ENCODE data around the gene AKR1B15.

The AKR1B15 gene

DNA sequence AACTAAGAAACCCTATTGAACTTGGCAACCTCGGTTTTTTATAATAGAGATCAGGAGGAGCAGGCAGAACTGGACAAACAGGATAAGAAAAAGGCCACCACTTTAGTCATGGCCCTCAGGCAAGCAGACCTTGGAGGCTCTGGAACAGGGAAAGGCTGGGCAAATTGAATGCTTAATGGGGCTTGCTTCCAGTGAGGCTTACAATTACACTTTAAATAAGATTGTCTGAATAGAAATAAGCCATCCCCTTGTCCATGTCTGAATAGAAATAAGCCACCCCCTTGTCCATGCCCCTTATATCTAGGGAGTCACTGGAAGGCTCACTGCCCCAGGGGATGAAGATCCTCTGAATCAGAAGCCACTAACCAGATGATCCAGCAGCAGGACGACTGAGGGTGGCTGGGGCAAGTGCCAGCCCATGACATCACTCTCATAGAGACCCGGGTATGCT is 40.6 kb downstream of the AKR1B15 start:
- H3K27ac ChIP-seq = peak overlapping the region; percentile 55

DNA sequence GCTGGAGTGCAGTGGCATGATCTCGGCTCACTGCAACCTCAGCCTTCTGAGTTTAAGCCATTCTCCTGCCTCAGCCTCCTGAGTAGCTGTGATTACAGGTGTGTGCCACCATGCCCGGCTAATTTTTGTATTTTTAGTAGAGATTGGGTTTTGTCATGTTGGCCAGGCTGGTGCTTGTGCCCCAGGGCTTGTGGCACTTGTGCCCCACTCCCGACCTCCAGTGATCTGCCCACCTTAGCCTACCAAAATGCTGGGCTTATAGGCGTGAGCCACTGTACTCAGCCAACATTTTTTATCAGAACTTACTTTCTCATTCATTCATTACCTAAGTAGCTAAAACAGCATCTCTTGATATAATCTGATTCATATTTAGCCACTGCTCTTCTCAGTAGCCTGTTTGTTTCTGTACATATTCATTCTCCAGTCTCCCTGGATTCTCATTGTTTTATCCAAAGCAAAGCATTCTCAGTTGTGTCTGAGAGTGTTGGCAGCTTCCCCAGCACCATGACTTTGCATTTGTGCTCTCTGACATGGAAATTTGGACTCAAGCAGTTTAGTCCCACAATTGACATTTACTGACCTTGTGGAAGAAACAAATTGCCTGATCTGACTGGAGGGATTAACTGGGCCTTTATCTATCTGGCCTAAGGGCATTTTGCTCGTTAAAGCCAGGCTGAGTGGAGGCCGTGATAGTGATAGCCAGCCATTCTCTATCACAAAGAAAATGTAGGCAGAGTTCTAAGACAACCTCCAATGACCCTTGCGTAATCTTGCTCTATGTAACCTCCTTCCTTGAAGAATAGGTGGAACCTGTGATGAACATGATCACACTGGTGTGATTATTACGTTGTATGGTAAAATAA is 44.9 kb downstream of the AKR1B15 start:
- no peak for TF ChIP-seq ZFX (IDR thresholded peaks at IDR 0.05)
- H3K27ac ChIP-seq = peak overlapping the region; percentile 37

More for the DNA sequence above, 40.6 kb downstream of the AKR1B15 start:
- no peak for TF ChIP-seq ZFX (IDR thresholded peaks at IDR 0.05)
- TF ChIP-seq, protein P1, sequence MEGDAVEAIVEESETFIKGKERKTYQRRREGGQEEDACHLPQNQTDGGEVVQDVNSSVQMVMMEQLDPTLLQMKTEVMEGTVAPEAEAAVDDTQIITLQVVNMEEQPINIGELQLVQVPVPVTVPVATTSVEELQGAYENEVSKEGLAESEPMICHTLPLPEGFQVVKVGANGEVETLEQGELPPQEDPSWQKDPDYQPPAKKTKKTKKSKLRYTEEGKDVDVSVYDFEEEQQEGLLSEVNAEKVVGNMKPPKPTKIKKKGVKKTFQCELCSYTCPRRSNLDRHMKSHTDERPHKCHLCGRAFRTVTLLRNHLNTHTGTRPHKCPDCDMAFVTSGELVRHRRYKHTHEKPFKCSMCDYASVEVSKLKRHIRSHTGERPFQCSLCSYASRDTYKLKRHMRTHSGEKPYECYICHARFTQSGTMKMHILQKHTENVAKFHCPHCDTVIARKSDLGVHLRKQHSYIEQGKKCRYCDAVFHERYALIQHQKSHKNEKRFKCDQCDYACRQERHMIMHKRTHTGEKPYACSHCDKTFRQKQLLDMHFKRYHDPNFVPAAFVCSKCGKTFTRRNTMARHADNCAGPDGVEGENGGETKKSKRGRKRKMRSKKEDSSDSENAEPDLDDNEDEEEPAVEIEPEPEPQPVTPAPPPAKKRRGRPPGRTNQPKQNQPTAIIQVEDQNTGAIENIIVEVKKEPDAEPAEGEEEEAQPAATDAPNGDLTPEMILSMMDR (conservative IDR thresholded peaks at IDR 0.05) = no peak

DNA sequence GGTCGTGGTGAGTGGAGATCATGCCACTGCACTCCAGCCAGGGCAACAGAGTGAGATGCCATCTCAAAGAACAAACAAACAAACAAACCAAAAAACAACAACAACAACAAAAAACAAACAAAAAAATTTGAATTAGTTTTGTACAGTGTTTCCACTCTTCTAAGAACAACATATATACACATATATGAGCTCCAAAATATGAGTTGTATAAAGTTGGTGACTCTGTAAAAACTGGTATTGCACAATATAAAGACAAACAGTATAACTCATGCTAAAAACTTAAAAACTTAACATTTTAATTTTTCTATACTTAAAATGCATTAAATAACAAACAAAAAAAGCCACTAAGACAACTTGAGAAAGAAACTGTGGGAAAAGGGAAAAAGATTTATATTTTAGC is 46.0 kb downstream of the AKR1B15 start:
- H3K27ac ChIP-seq = peak overlapping the region; percentile 32; the same call in 1 of the 2 replicates
- no peak for TF ChIP-seq ZFX (IDR thresholded peaks at IDR 0.05)
- TF ChIP-seq, protein P1 (conservative IDR thresholded peaks at IDR 0.05) = no peak

DNA sequence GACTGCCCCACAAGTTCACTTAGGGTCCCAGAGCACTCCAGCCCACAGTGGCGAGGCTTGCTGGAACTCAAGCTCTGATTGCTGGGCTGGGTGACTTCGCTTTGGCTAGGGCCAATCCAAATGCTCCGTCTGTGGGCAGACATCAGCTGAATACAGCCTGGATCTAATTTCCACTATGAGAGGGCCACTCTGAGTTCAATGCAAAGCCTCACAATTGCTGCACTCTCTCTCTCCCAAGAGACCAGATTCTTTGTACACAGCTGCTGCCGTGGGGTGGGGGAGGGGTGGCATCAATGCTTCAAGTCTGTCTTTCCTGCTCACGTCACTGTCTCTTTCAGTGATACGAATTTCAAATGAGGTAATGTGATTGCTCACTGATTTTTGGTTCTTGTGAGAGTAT is 50.5 kb downstream of the AKR1B15 start:
- H3K27ac ChIP-seq = no peak overlapping the region
- TF ChIP-seq ZFX (IDR thresholded peaks at IDR 0.05) = no peak
- TF ChIP-seq, protein P1 (conservative IDR thresholded peaks at IDR 0.05) = no peak

DNA sequence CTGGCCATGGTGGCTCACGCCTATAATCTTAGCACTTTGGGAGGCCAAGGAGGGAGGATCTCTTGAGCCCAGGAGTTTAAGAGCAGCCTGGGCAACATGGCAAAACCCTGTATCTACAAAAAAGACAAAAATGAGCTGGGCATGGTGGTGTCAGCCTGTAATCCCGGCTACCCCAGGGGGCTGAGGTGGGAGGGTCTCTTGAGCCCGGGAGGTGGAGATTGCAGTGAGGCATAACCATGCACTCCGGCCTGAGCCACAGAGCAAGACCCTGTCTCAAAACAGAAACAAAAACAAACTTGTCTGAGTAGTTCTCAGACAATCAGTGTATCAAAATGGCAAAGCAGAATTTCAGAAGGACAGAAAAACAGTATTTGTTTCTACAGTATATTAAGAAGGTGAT is 52.5 kb downstream of the AKR1B15 start:
- no peak overlapping the region for H3K27ac ChIP-seq
- no peak for TF ChIP-seq ZFX (IDR thresholded peaks at IDR 0.05)
- TF ChIP-seq, protein P1 (conservative IDR thresholded peaks at IDR 0.05) = no peak

DNA sequence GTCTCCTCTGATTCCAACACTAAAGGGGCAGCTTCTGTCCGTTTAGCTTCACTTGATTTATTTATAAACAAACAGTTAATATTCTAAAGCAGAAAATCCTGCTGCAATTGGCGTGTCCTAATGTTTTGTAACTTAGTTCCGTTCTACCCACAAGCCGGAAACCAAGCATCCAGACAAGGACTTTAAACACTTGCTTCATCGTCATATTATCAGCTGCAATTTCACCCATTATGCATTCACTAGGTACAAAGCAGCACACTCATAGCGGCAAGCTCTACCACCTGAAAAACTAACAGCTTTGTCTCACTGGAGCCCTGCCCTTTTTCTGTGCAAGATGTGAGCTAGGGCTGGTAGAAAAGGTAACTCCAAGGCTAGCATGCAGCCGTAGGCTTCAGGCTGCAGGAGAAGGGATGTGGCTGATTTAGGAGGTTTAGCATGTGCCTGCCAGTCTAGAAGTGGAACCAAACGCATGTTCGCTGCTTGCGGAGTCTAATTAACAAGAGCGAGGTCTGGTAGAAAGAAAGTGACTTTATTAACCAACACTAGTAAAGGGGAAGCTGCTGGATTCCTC is 54.1 kb downstream of the AKR1B15 start:
- TF ChIP-seq, protein P1 (conservative IDR thresholded peaks at IDR 0.05) = no peak
- no peak for TF ChIP-seq ZFX (IDR thresholded peaks at IDR 0.05)
- H3K27ac ChIP-seq = no peak overlapping the region

DNA sequence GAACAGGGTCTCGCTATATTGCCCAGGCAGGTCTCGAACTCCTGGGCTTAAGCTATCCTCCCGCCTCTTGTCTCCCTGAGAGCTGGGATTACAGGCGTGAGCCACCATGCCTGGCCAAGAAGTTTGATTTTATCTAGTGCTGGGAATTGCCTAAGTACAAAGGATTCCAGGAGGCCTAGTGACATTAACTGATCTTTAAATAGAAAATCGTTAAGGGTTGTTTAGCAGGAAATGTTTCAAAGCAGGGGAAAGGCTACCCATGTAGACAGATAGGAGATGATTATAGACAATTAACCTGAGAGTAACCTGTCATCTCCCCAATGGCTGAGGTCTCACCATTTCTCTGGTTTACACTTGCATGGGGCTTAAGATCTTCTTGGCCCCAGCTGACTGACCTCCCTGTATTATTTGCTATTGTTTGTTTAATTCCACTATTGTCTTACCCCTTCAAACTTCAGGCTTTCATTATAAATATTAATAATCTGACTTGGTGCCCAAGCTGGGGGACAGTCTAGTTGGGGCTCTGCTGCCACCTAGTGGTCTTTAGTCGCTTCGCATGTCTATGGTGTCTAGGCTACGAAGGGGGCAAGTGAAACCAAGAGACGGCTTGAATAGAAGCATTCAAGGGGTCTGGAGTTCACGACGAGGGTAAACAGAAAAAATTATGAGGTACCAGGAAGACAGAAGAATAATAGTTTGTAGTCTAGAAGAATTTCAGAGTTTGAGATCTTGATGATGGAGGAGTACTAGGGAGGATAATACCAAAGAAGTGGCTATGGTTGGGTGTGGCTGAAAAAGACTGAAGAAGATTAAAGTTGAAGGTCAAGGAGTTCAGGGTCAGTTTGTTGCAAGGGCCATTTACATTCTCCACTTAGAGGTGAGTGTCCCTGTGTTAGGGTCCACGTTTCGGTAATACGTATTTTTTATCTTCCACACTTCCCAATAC is 57.3 kb downstream of the AKR1B15 start:
- TF ChIP-seq, protein P1 (conservative IDR thresholded peaks at IDR 0.05) = peak; percentile 99
- TF ChIP-seq ZFX (IDR thresholded peaks at IDR 0.05) = no peak
- H3K27ac ChIP-seq = no peak overlapping the region

All from C4-2B (cell line).